HG03060 (cell line): ENCODE results near the gene MACROD2.

Experiments used
- ATAC-seq: cut with Tn5 transposase; IDR thresholded peaks from one replicate; pipeline ENCODE4 v1.9.1; 2021; ENCODE audit warnings: low read depth, moderate number of reproducible peaks; ENCODE audit not compliant: unreplicated experiment

The MACROD2 gene

GRCh38 chr20:15399781-15400180, 1404.5 kb downstream of the MACROD2 start:
- no peak for ATAC-seq

- ATAC-seq = no peak
These were observed 1410.8 kb downstream of the MACROD2 start for GRCh38 chr20:15406072-15406471.

- ATAC-seq = no peak
These were observed 1416.5 kb downstream of the MACROD2 start for GRCh38 chr20:15411781-15412180.

GRCh38 chr20:15415908-15416307, 1420.6 kb downstream of the MACROD2 start:
- no peak for ATAC-seq

- no peak for ATAC-seq
These were observed 1424.5 kb downstream of the MACROD2 start for GRCh38 chr20:15419856-15420255.

GRCh38 chr20:15422966-15423365, 1427.7 kb downstream of the MACROD2 start:
- no peak for ATAC-seq

GRCh38 chr20:15439551-15439950, 1444.2 kb downstream of the MACROD2 start:
- ATAC-seq = no peak

GRCh38 chr20:15440049-15440820, 1444.9 kb downstream of the MACROD2 start:
- ATAC-seq = no peak

- no peak for ATAC-seq
These were observed 1449.9 kb downstream of the MACROD2 start for GRCh38 chr20:15445056-15445840.

- no peak for ATAC-seq
These were observed 1451.1 kb downstream of the MACROD2 start for GRCh38 chr20:15446373-15446772.

GRCh38 chr20:15447549-15447948, 1452.2 kb downstream of the MACROD2 start:
- ATAC-seq = no peak

- no peak for ATAC-seq
These were observed 1453.7 kb downstream of the MACROD2 start for GRCh38 chr20:15449061-15449460.

GRCh38 chr20:15451241-15451640, 1455.9 kb downstream of the MACROD2 start:
- no peak for ATAC-seq

GRCh38 chr20:15455279-15455678, 1460.0 kb downstream of the MACROD2 start:
- no peak for ATAC-seq

- no peak for ATAC-seq
These were observed 1466.6 kb downstream of the MACROD2 start for GRCh38 chr20:15461938-15462337.

GRCh38 chr20:15475483-15475882, 1480.2 kb downstream of the MACROD2 start:
- ATAC-seq = no peak

GRCh38 chr20:15476186-15476585, 1480.9 kb downstream of the MACROD2 start:
- no peak for ATAC-seq

GRCh38 chr20:15476781-15477180, 1481.5 kb downstream of the MACROD2 start:
- no peak for ATAC-seq

GRCh38 chr20:15482525-15482924, 1487.2 kb downstream of the MACROD2 start:
- ATAC-seq = no peak

GRCh38 chr20:15485519-15485918, 1490.2 kb downstream of the MACROD2 start:
- ATAC-seq = no peak

- no peak for ATAC-seq
These were observed 1491.7 kb downstream of the MACROD2 start for GRCh38 chr20:15487030-15487429.

- ATAC-seq = no peak
These were observed 1492.4 kb downstream of the MACROD2 start for GRCh38 chr20:15487682-15488081.
